Endothelial cell of umbilical vein (primary cell): ENCODE measurements around the gene CELF2.

Source experiments
- EZH2 ChIP-seq: IDR thresholded peaks from 2 replicates; pipeline ENCODE4 v1.6.1; 2012; ENCODE audit warnings: borderline replicate concordance, low read depth, mild to moderate bottlenecking, moderate library complexity, low read length, inconsistent platforms; ENCODE audit not compliant: severe bottlenecking
- FOS ChIP-seq: IDR thresholded peaks from 2 replicates; pipeline ENCODE4 v1.6.1; 2011; ENCODE audit warnings: mild to moderate bottlenecking, low read length, moderate library complexity, borderline replicate concordance; ENCODE audit not compliant: insufficient read depth
- JUN ChIP-seq: IDR thresholded peaks from 2 replicates; pipeline ENCODE4 v1.6.1; 2011; ENCODE audit warnings: borderline replicate concordance, low read depth; ENCODE audit not compliant: insufficient read length, insufficient read depth
- MAX ChIP-seq: IDR thresholded peaks from 2 replicates; pipeline ENCODE4 v1.6.1; 2011; ENCODE audit not compliant: insufficient read depth, insufficient read length
- MYC ChIP-seq: IDR thresholded peaks from one replicate; pipeline ENCODE4 v1.6.1; 2011; ENCODE audit warnings: mild to moderate bottlenecking, low read depth, low read length
- POLR2A ChIP-seq: IDR thresholded peaks from 2 replicates; pipeline ENCODE4 v1.6.1; 2012; ENCODE audit warnings: low read depth, mild to moderate bottlenecking, control low read depth, low read length
- POLR2AphosphoS5 ChIP-seq: IDR thresholded peaks from 2 replicates; pipeline ENCODE4 v1.6.1; 2012; ENCODE audit warnings: low read depth, mild to moderate bottlenecking, control low read depth, low read length, moderate library complexity; ENCODE audit not compliant: insufficient read depth
- TF ChIP-seq, protein P1 (sequence below), 2 donors: IDR thresholded peaks; 1 replicate in 1 of 2; 2 replicates in 1 of 2; pipeline ENCODE4 v1.5.1; 2011; ENCODE audit warnings: low read length in 2 of 2, mild to moderate bottlenecking in 2 of 2, moderate library complexity in 2 of 2, control low read depth in 1 of 2, inconsistent platforms in 1 of 2, low read depth in 1 of 2; ENCODE audit not compliant: insufficient read depth in 1 of 2; ENCODE audit errors: extremely low read depth in 1 of 2

DNA sequence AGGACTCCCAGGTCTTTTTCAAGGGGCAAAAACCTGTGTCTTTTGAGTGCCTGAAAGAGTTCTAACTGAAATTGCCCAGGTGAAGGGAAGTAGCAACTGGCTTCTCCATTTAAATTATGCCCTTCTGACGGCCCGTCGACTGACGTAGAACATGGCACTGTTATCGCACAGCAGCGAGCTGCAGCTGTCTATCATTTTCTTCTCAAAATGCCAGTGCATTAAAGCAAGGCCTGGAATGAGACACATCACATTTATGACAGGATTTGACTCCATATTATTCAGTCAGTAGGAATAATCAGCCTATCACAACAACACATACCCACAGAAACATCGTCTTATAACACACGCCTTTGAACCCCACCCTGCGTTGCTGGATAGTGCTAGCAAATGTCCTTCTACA, 69.7 kb downstream of the CELF2 start:
- no peak for TF ChIP-seq MAX
- TF ChIP-seq POLR2A, result no peak
- TF ChIP-seq POLR2AphosphoS5, result no peak
- TF ChIP-seq, protein P1, sequence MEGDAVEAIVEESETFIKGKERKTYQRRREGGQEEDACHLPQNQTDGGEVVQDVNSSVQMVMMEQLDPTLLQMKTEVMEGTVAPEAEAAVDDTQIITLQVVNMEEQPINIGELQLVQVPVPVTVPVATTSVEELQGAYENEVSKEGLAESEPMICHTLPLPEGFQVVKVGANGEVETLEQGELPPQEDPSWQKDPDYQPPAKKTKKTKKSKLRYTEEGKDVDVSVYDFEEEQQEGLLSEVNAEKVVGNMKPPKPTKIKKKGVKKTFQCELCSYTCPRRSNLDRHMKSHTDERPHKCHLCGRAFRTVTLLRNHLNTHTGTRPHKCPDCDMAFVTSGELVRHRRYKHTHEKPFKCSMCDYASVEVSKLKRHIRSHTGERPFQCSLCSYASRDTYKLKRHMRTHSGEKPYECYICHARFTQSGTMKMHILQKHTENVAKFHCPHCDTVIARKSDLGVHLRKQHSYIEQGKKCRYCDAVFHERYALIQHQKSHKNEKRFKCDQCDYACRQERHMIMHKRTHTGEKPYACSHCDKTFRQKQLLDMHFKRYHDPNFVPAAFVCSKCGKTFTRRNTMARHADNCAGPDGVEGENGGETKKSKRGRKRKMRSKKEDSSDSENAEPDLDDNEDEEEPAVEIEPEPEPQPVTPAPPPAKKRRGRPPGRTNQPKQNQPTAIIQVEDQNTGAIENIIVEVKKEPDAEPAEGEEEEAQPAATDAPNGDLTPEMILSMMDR (IDR thresholded peaks at IDR 0.05; ENCODE audit: extremely low read depth in 1 of 2, insufficient read depth in 1 of 2, low read depth in 1 of 2, low read length in 2 of 2), result no peak
- no peak for TF ChIP-seq JUN
- no peak for TF ChIP-seq EZH2
- no peak for TF ChIP-seq MYC
- no peak for TF ChIP-seq FOS
